Measurements from ENCODE around the gene PDE6A.

DNA sequence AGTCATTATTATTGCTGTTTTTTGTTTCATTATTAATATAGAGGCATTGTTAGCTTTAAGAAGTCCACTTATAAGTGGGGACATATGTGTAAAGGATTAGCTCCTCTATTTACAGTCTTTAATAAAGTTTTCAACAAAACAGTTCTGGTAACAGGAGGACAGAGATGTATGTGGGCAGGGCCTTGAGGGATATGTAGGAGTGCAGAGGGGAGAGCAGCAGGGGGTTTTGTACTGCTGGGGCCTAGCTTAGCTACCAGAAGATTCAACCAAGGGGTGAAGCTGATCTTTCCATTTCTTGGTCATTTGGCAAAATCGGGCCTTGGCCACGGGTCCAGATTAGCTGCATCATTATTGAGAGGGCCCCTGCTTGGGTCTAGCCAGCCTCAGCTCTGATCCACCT, 124.6 kb downstream of the PDE6A start:
- TF ChIP-seq, protein P1, sequence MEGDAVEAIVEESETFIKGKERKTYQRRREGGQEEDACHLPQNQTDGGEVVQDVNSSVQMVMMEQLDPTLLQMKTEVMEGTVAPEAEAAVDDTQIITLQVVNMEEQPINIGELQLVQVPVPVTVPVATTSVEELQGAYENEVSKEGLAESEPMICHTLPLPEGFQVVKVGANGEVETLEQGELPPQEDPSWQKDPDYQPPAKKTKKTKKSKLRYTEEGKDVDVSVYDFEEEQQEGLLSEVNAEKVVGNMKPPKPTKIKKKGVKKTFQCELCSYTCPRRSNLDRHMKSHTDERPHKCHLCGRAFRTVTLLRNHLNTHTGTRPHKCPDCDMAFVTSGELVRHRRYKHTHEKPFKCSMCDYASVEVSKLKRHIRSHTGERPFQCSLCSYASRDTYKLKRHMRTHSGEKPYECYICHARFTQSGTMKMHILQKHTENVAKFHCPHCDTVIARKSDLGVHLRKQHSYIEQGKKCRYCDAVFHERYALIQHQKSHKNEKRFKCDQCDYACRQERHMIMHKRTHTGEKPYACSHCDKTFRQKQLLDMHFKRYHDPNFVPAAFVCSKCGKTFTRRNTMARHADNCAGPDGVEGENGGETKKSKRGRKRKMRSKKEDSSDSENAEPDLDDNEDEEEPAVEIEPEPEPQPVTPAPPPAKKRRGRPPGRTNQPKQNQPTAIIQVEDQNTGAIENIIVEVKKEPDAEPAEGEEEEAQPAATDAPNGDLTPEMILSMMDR (IDR thresholded peaks at IDR 0.05) = no peak
- no peak for TF ChIP-seq EP300 (IDR thresholded peaks at IDR 0.05)
- TF ChIP-seq POLR2A (IDR thresholded peaks at IDR 0.05) = no peak

Measured in tibial nerve (tissue), 4 donors.